ENCODE results near the gene ZPBP2. TPM values are rescaled to one million over a fixed set of nuclear protein-coding genes. Genes with fewer than 3 reads are reported as not detected.
"Not testable (repeated sequence)": the region's sequence is repeated elsewhere in the genome, so short reads cannot be mapped to it uniquely, and the experiment has no call there.

ZPBP2 gene
- total and polyA plus RNA-seq, 2 donors = 0.11 TPM; not detected in 1

DNA sequence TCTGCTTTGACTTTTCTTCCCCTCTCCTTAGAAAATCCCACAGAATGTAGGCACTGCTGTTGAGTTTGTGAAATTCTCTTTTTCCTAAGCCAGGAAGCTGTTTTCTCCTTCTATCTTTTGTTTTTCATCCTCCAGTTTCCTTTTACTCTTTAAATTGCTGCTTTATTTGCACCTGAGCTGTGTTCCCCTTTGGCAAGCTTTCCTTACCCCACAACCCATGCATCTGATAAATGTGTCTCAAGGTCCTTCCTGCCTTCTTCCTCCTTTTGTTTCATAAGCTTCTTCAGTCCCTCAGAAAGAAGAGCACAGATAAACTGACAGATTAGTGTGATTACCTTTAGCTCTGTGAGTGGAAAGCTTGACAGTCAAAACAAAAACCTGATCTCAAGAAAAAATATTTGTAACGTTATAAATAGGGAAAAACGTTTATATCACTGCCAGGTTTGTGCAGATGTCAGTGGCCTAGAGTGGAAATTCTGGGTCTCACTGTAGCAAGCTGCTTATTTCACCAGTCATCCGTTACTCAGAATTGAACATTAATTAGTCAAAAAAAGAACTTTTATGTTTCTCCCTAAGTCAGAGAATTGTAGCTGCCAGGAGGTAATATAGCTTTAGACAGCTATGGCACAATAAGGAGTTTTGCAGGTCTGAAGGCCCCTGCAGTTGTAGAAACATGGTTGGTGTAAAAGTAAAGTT is 26.8 kb downstream of the ZPBP2 start:
- H3K9me3 ChIP-seq (ENCODE audit: control insufficient read depth in 2 of 2, insufficient read depth in 1 of 2, low read length in 1 of 2) = no peaks in the 10 kb centered on the region
- peak in 1 of 9 donors; percentile 31 for DNase-seq (ENCODE audit: low read depth in 6 of 9, low spot score in 9 of 9)
- peaks cover 0 to 8% of the 10 kb centered on the region in 2 donors for H3K4me1 ChIP-seq (ENCODE audit: control insufficient read depth in 2 of 2, insufficient read depth in 2 of 2, low read length in 2 of 2)
- H3K27ac ChIP-seq (ENCODE audit: low read depth in 1 of 2, low read length in 1 of 2) = no peak overlapping the region
- WGBS = 43% methylated on average over 3 of the region's 3 CpGs
- no peaks in the 10 kb centered on the region for H3K36me3 ChIP-seq (ENCODE audit: control insufficient read depth in 2 of 2, insufficient read depth in 2 of 2, low read length in 1 of 2)
- H3K4me3 ChIP-seq (ENCODE audit: low read length in 2 of 2) = no peak overlapping the region
- H3K27me3 ChIP-seq (ENCODE audit: control insufficient read depth in 2 of 2, insufficient read depth in 1 of 2, low read length in 1 of 2) = no peaks in the 10 kb centered on the region

DNA sequence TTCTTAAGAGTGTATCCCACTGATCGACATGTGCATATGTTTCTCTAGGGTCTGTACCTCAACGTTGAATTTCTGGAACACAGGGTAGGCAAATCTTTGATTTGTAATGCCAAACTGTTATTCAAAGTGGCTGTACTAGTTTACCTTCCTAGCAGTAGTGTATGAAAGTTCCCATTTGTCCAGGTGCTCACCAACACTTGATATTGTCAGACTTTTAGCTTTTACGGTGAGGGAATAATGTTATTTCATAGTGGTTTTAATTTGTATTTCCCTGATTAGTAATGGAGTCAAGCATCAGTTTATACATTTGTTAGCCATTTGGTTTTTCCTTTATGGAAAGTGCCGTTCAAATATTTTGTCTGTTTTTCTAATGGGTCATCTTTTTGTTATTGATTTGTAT is 30.1 kb downstream of the ZPBP2 start:
- no peaks in the 10 kb centered on the region for H3K9me3 ChIP-seq (ENCODE audit: control insufficient read depth in 2 of 2, insufficient read depth in 1 of 2, low read length in 1 of 2)
- DNase-seq (ENCODE audit: low read depth in 6 of 9, low spot score in 9 of 9) = no peak
- whole genome bisulfite sequencing = 98% methylated on average over 4 of the region's 4 CpGs

DNA sequence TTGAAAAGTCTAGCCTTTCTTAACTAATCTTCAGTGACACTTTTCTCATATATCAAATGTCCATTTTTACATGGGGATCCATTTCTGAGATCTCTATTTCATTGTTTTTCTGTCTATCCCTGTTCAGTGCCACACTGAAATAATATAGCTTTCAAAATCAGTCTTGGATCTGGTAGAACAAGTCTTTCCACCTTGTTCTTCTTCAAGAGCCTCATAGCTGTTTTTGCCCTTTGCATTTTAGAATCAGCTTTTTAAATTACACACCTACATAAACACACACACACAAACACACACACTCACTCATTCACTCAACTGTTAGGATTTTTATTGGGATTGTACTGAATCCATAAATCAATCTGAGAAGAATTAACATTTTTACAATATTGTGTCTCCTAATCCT is 31.2 kb downstream of the ZPBP2 start:
- peaks cover 0 to 14% of the 10 kb centered on the region in 2 donors for H3K4me1 ChIP-seq (ENCODE audit: control insufficient read depth in 2 of 2, insufficient read depth in 2 of 2, low read length in 2 of 2)
- no peak for DNase-seq (ENCODE audit: low read depth in 6 of 9, low spot score in 9 of 9)
- H3K36me3 ChIP-seq (ENCODE audit: control insufficient read depth in 2 of 2, insufficient read depth in 2 of 2, low read length in 1 of 2) = peaks cover 0 to 15% of the 10 kb centered on the region in 2 donors
- H3K27ac ChIP-seq (ENCODE audit: low read depth in 1 of 2, low read length in 1 of 2) = no peak overlapping the region
- H3K4me3 ChIP-seq (ENCODE audit: low read length in 2 of 2) = no peak overlapping the region
- H3K27me3 ChIP-seq (ENCODE audit: control insufficient read depth in 2 of 2, insufficient read depth in 1 of 2, low read length in 1 of 2) = no peaks in the 10 kb centered on the region
- H3K9me3 ChIP-seq (ENCODE audit: control insufficient read depth in 2 of 2, insufficient read depth in 1 of 2, low read length in 1 of 2) = no peaks in the 10 kb centered on the region

More for the DNA sequence above, 30.1 kb downstream of the ZPBP2 start:
- Histone ChIP-seq H3K4me3 (ENCODE audit: low read length in 2 of 2) (no peak overlapping the region), H3K36me3 (ENCODE audit: control insufficient read depth in 2 of 2, insufficient read depth in 2 of 2, low read length in 1 of 2) (peaks cover 0 to 6% of the 10 kb centered on the region in 2 donors), H3K27me3 (ENCODE audit: control insufficient read depth in 2 of 2, insufficient read depth in 1 of 2, low read length in 1 of 2) (no peaks in the 10 kb centered on the region), H3K27ac (ENCODE audit: low read depth in 1 of 2, low read length in 1 of 2) (no peak overlapping the region), H3K4me1 (ENCODE audit: control insufficient read depth in 2 of 2, insufficient read depth in 2 of 2, low read length in 2 of 2) (peaks cover 0 to 8% of the 10 kb centered on the region in 2 donors)

DNA sequence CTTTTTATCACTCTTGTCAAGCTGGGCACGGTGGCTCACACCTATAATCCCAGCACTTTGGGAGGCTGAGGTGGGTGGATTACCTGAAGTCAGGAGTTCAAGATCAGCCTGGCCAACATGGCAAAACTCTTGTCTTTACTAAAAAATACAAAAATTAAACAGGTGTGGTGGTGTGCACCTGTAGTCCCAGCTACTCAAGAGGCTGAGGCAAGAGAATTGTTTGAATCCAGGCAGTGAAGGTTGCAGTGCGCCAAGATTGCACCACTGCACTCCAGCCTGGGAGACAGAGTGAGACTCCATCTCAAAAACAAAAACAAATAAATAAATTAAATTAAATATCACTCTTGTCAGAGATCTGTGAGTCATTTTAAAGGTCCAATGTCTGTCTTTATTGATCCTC is 34.0 kb downstream of the ZPBP2 start:
- not testable (repeated sequence) for H3K4me3 ChIP-seq (ENCODE audit: low read length in 2 of 2); H3K9me3 ChIP-seq (ENCODE audit: control insufficient read depth in 2 of 2, insufficient read depth in 1 of 2, low read length in 1 of 2); DNase-seq (ENCODE audit: low read depth in 6 of 9, low spot score in 9 of 9); H3K27me3 ChIP-seq (ENCODE audit: control insufficient read depth in 2 of 2, insufficient read depth in 1 of 2, low read length in 1 of 2); H3K27ac ChIP-seq (ENCODE audit: low read depth in 1 of 2, low read length in 1 of 2)
- 97% methylated on average over 2 of the region's 2 CpGs for WGBS
- peaks cover 26 to 42% of the 10 kb centered on the region in 2 donors for H3K36me3 ChIP-seq (ENCODE audit: control insufficient read depth in 2 of 2, insufficient read depth in 2 of 2, low read length in 1 of 2)
- H3K4me1 ChIP-seq (ENCODE audit: control insufficient read depth in 2 of 2, insufficient read depth in 2 of 2, low read length in 2 of 2) = peaks cover 0 to 12% of the 10 kb centered on the region in 2 donors

DNA sequence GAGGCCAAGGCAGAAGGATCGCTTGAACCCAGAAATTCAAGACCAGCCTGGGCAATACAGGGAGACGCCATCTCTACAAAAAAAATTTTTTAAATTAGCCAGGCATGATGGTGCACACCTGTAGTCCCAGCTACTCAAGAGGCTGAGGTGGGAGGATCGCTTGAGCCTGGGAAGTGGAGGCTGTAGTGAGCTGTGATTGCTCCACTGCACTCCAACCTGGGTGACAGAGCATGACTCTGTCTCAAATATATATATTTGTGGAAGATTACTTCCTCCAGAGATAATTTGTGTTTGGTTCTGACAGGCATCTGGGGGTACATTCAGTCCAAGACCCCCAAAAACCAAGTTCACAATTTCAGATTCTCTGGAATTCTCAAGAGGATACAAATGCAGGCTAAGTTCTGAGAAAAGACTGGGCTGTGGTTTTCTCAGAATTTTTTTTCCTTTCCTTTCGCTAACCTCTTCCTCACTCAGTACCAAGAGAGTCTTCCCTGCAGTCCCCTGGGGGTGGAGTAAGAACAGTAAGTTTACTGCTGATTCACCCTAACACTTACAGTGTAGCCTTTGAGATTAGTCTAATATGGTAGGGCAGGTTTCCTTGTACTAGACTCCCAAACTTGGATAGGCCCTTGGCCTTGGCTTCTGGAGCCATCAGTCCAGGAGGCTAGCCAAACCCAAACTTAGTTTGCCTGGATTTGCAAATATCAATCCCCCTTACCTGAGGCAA is 35.3 kb downstream of the ZPBP2 start:
- DNase-seq (ENCODE audit: low read depth in 6 of 9, low spot score in 9 of 9) = no peak
- Histone ChIP-seq H3K4me3 (ENCODE audit: low read length in 2 of 2) (no peak overlapping the region), H3K9me3 (ENCODE audit: control insufficient read depth in 2 of 2, insufficient read depth in 1 of 2, low read length in 1 of 2) (no peaks in the 10 kb centered on the region), H3K4me1 (ENCODE audit: control insufficient read depth in 2 of 2, insufficient read depth in 2 of 2, low read length in 2 of 2) (peaks cover 0 to 12% of the 10 kb centered on the region in 2 donors), H3K27ac (ENCODE audit: low read depth in 1 of 2, low read length in 1 of 2) (no peak overlapping the region), H3K36me3 (ENCODE audit: control insufficient read depth in 2 of 2, insufficient read depth in 2 of 2, low read length in 1 of 2) (peaks cover 34 to 51% of the 10 kb centered on the region in 2 donors), H3K27me3 (ENCODE audit: control insufficient read depth in 2 of 2, insufficient read depth in 1 of 2, low read length in 1 of 2) (no peaks in the 10 kb centered on the region)
- 74% methylated on average over 4 of the region's 4 CpGs for WGBS

DNA sequence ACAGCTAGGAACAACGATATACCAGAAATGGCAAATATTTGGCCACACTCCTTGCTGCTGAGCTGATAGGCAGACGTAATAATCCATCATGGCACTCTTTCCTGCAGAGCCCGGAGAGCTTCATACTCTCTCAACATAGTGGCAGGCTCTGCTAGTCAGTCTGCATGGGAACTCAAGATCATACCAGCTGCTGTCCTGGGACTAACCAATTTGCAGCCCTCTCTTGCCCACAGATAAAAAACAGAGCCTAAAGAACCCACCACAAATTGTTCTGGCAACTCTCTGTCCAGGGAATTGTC is 36.9 kb downstream of the ZPBP2 start:
- H3K27ac ChIP-seq (ENCODE audit: low read depth in 1 of 2, low read length in 1 of 2) = no peak overlapping the region
- no peak overlapping the region for H3K4me3 ChIP-seq (ENCODE audit: low read length in 2 of 2)
- H3K9me3 ChIP-seq (ENCODE audit: control insufficient read depth in 2 of 2, insufficient read depth in 1 of 2, low read length in 1 of 2) = peaks cover 0 to 4% of the 10 kb centered on the region in 2 donors
- no peak for DNase-seq (ENCODE audit: low read depth in 6 of 9, low spot score in 9 of 9)
- H3K27me3 ChIP-seq (ENCODE audit: control insufficient read depth in 2 of 2, insufficient read depth in 1 of 2, low read length in 1 of 2) = no peaks in the 10 kb centered on the region
- WGBS = 99% methylated on average over 3 of the region's 3 CpGs
- peaks cover 49 to 67% of the 10 kb centered on the region in 2 donors for H3K36me3 ChIP-seq (ENCODE audit: control insufficient read depth in 2 of 2, insufficient read depth in 2 of 2, low read length in 1 of 2)
- peaks cover 0 to 12% of the 10 kb centered on the region in 2 donors for H3K4me1 ChIP-seq (ENCODE audit: control insufficient read depth in 2 of 2, insufficient read depth in 2 of 2, low read length in 2 of 2)

DNA sequence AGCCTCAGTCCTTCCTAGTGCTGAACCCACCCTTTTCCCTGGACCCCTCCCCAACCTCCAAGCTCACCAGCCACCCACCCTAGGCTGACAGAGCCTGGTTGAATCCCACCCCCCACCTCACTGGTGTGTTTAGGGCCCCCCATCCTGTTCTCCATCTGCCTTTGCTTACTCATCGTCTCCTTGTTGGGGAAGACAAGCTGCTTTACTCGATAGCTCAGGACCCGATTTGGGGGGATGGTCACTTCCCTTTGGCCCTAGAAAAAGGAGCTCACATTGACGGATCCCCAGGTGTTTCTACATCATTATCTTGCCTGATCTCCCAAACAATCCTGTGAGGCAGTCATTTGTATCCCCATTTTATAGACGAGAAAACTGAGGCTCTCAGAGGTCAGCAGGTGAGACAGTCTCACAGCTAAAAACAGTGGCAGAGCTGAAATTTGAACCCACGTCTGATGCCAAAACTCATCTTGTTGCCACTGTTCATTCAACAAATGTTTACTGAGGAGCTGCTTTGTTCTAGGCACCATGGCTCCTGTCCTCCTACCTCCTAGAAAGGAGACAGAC is 40.9 kb downstream of the ZPBP2 start:
- Histone ChIP-seq H3K4me3 (ENCODE audit: low read length in 2 of 2) (no peak overlapping the region), H3K27me3 (ENCODE audit: control insufficient read depth in 2 of 2, insufficient read depth in 1 of 2, low read length in 1 of 2) (no peaks in the 10 kb centered on the region), H3K27ac (ENCODE audit: low read depth in 1 of 2, low read length in 1 of 2) (no peak overlapping the region), H3K4me1 (ENCODE audit: control insufficient read depth in 2 of 2, insufficient read depth in 2 of 2, low read length in 2 of 2) (peaks cover 0 to 6% of the 10 kb centered on the region in 2 donors), H3K36me3 (ENCODE audit: control insufficient read depth in 2 of 2, insufficient read depth in 2 of 2, low read length in 1 of 2) (peaks cover 79 to 82% of the 10 kb centered on the region in 2 donors), H3K9me3 (ENCODE audit: control insufficient read depth in 2 of 2, insufficient read depth in 1 of 2, low read length in 1 of 2) (peaks cover 0 to 4% of the 10 kb centered on the region in 2 donors)
- WGBS = 97% methylated on average over 6 of the region's 6 CpGs
- no peak for DNase-seq (ENCODE audit: low read depth in 6 of 9, low spot score in 9 of 9)

DNA sequence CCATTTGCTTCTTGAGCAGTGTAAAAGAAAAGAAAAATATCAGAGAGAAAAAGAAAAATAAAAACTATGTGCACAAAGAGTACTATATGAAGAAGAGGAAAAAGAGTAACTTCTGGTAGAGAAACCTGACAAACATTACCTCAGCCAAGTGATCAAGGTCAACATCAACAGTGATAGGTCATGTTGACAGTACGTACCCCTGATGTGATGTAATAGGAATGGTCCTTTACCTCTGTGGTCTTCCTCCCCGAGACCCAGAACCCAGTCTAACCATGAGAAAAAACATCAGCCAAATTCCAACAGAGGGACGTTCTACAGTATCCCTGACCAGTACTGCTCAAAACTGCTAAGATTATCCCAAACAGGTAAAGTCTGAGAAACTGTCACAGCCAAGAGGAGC is 46.0 kb downstream of the ZPBP2 start:
- Histone ChIP-seq H3K36me3 (ENCODE audit: control insufficient read depth in 2 of 2, insufficient read depth in 2 of 2, low read length in 1 of 2) (peaks cover 61 to 71% of the 10 kb centered on the region in 2 donors), H3K9me3 (ENCODE audit: control insufficient read depth in 2 of 2, insufficient read depth in 1 of 2, low read length in 1 of 2) (no peaks in the 10 kb centered on the region), H3K4me1 (ENCODE audit: control insufficient read depth in 2 of 2, insufficient read depth in 2 of 2, low read length in 2 of 2) (peaks cover 0 to 11% of the 10 kb centered on the region in 2 donors), H3K4me3 (ENCODE audit: low read length in 2 of 2) (no peak overlapping the region), H3K27me3 (ENCODE audit: control insufficient read depth in 2 of 2, insufficient read depth in 1 of 2, low read length in 1 of 2) (no peaks in the 10 kb centered on the region), H3K27ac (ENCODE audit: low read depth in 1 of 2, low read length in 1 of 2) (no peak overlapping the region)
- WGBS = 99% methylated on average over 3 of the region's 3 CpGs
- DNase-seq (ENCODE audit: low read depth in 6 of 9, low spot score in 9 of 9) = no peak

DNA sequence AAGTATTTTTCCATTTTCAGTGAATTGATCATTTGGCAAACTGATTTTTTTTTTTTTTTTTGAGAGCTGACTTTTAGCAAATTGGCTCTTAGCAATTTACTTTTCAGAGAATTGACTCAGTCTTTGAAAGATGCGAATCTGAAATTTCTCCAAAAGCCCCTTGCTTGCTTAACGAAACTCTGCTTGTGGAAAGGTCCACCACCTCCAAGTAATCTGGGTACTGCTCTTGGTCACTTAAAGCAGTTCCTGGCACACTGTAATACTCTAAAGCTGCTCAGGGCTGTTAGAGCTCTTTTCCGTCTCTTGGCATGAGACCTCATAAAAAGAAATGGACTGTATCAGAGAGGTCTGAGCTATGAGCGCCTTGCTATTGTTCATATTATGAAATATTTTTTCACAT is 47.6 kb downstream of the ZPBP2 start:
- 89% methylated on average over 4 of the region's 4 CpGs for WGBS
- no peaks in the 10 kb centered on the region for H3K9me3 ChIP-seq (ENCODE audit: control insufficient read depth in 2 of 2, insufficient read depth in 1 of 2, low read length in 1 of 2)
- no peaks in the 10 kb centered on the region for H3K27me3 ChIP-seq (ENCODE audit: control insufficient read depth in 2 of 2, insufficient read depth in 1 of 2, low read length in 1 of 2)
- H3K36me3 ChIP-seq (ENCODE audit: control insufficient read depth in 2 of 2, insufficient read depth in 2 of 2, low read length in 1 of 2) = peaks cover 59 to 70% of the 10 kb centered on the region in 2 donors
- peaks cover 0 to 23% of the 10 kb centered on the region in 2 donors for H3K4me1 ChIP-seq (ENCODE audit: control insufficient read depth in 2 of 2, insufficient read depth in 2 of 2, low read length in 2 of 2)
- H3K4me3 ChIP-seq (ENCODE audit: low read length in 2 of 2) = no peak overlapping the region
- DNase-seq (ENCODE audit: low read depth in 6 of 9, low spot score in 9 of 9) = no peak
- no peak overlapping the region for H3K27ac ChIP-seq (ENCODE audit: low read depth in 1 of 2, low read length in 1 of 2)

Measured in thymus (tissue), 11 donors.